ENCODE results near the gene PLD1.

PLD1 gene

DNA sequence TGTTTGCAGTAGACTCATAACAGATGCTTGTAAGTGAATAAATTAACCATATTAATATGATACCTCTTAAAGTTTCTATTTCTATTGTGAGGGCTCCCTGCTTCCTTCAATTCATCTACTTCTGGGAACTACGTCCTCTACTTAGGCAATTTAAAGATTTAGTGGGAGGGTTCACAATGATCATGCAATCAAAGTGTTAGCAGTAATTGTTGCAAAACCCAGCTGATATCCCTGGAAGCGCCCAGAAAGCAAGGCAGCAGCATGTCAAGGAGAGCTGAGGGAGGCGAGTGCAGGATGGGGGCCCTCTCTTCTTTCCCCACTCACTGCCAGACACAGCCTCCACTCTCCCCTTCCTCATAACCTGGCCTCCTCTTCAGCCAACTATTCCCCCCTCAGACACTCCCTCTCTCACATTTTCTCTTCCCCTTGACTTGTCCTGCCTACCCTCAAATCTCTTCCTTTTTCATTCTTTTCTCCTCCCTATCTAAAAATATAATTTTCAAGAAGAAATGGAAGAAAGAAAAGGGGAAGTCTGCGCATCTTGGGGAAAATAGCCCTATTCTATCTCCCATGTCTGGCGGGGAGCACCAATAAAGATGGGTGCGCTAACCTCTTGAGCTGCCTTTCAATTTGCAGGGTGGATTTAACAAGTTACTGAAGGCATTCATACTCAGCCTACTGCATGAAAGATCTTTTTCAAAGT is 39.5 kb upstream of the PLD1 start:
- no peak overlapping the region for H3K4me3 ChIP-seq (replicated peaks; ENCODE audit: low read depth, low read length)
- TF ChIP-seq, protein P1, sequence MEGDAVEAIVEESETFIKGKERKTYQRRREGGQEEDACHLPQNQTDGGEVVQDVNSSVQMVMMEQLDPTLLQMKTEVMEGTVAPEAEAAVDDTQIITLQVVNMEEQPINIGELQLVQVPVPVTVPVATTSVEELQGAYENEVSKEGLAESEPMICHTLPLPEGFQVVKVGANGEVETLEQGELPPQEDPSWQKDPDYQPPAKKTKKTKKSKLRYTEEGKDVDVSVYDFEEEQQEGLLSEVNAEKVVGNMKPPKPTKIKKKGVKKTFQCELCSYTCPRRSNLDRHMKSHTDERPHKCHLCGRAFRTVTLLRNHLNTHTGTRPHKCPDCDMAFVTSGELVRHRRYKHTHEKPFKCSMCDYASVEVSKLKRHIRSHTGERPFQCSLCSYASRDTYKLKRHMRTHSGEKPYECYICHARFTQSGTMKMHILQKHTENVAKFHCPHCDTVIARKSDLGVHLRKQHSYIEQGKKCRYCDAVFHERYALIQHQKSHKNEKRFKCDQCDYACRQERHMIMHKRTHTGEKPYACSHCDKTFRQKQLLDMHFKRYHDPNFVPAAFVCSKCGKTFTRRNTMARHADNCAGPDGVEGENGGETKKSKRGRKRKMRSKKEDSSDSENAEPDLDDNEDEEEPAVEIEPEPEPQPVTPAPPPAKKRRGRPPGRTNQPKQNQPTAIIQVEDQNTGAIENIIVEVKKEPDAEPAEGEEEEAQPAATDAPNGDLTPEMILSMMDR (IDR thresholded peaks at IDR 0.05; ENCODE audit: low read length, missing control alignments): no peak
- DNase-seq (ENCODE audit: low read depth): peak; percentile 61

DNA sequence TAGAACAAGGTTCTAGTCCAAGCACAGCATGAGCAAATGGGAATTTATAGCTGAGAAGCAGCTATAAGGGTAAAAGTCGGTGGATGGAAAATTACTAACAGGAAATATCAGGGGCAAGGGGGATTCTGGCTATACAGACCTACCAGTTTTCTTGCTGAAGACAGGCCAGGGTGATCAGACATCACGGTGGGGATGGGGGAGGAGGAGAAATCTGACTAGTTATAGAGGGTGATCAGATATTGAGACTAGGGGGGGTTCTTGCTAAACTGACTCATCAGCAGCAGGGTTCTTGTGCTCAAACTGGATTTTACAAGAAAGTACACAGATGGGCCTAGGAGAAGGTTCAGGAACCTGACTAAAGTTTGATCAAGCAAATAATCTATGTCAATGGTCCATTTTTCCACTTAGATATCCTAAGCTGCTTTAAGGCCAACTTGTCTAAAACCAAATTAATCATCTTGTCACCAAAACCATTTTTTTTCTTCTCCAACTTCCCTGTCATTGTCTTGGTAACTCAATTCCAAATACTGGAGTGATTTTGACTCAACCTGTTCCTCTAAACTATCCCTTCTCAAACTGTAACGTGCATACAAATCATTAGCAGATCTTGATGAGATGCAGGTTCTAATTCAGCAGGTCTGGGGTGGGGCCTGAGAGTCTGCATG is 37.4 kb upstream of the PLD1 start:
- DNase-seq (ENCODE audit: low read depth): no peak
- H3K4me3 ChIP-seq (replicated peaks; ENCODE audit: low read depth, low read length): no peak overlapping the region
- TF ChIP-seq, protein P1 (IDR thresholded peaks at IDR 0.05; ENCODE audit: low read length, missing control alignments): no peak

DNA sequence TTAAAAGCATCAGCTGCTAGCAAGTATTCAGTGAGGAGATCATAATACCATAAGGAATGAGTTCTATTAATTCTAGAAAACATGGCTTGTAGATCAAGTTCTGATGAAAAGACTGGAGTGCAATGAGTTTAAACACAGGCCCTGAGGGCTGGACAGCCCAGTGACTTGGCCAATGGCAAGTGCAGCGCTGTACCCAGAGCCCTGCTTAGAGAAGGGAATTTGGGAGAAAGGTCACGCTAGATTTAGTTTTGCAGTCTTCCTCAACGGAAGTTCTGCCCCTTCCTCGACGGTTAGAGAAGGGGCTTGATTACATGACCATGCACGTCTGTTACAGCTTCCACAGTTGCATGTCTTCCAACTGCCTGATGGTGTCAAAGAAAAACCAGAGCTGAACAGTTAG is 36.9 kb upstream of the PLD1 start:
- DNase-seq (ENCODE audit: low read depth): no peak

DNA sequence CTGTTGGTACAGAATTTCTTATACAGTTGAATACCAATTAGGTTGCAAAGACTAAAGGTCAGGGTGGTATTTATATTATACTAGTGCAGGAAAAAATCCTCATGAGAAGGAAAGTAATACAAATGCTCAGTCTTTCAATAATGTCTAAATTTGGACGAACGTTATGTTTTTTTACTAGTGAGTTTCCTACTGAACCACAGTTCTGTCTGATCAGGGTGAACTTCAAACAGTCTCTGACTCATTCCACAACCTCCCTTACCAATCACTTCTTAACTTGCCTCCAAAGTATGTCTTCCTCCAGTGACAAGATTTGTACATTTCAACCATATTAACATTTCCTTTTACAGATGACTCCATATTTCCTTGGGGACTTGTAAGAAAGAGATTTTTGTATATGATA is 36.3 kb upstream of the PLD1 start:
- DNase-seq (ENCODE audit: low read depth): peak; percentile 47
- TF ChIP-seq, protein P1 (IDR thresholded peaks at IDR 0.05; ENCODE audit: low read length, missing control alignments): no peak
- H3K4me3 ChIP-seq (replicated peaks; ENCODE audit: low read depth, low read length): no peak overlapping the region

More for the DNA sequence above, 36.9 kb upstream of the PLD1 start:
- TF ChIP-seq, protein P1 (IDR thresholded peaks at IDR 0.05; ENCODE audit: low read length, missing control alignments): no peak
- no peak overlapping the region for H3K4me3 ChIP-seq (replicated peaks; ENCODE audit: low read depth, low read length)

DNA sequence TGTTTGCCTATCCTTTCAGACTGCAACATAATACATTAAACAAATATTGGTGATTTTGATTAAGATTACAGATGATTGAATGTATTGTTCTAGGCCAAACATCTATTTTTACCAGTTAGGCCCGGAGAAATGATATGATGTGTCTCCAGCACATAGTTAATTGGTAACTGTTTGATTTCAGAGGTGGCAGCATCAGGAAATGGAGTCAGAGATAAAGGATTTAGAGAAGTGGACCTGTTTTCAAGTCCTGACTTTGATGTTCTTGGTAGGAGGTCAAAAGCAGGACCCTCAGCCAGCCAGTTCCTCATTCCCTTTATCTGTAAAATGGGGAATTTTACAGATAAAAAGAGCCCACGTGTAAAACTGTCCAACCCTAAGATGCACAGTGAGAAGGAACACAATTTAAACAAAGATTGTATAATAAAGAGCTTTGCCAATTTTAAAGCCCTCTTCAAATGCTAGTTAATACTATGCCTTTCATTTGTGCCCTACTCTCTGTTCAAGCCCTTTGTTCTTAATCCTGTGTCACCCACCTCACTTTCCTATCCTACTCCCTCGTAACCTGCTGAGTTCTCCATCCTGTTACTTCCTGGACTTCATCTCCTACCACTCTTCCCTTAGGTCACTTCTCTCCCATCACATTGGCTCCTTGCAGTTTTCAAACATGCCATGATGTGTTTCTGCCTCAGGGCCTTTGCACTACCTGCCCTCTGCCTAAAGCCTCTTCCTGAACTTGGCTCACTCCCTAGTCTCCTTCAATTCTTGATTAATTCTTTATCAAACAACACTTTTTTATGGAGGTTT is 35.4 kb upstream of the PLD1 start:
- no peak overlapping the region for H3K4me3 ChIP-seq (replicated peaks; ENCODE audit: low read depth, low read length)
- TF ChIP-seq, protein P1 (IDR thresholded peaks at IDR 0.05; ENCODE audit: low read length, missing control alignments): no peak
- DNase-seq (ENCODE audit: low read depth): no peak

DNA sequence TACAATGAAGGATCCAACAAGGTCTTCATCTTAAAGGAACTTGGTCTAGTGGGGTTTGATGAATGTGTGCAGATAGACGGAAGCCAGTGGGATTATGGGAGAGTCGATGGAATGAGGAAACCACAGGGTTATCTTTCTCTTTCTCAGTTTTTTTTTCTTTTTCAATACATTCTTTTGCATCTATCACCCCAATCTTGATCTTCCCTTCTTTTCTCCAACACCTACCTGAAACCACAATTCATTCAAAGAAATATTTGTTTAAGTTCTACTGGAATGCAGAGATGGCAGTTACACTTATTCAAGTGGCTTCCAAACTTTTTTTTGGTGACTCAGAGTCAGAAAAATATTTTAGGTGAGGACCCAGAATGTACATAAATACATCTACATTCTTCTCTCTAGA is 34.6 kb upstream of the PLD1 start:
- TF ChIP-seq, protein P1 (IDR thresholded peaks at IDR 0.05; ENCODE audit: low read length, missing control alignments): no peak
- no peak for DNase-seq (ENCODE audit: low read depth)
- no peak overlapping the region for H3K4me3 ChIP-seq (replicated peaks; ENCODE audit: low read depth, low read length)

Measured in fibroblast of pulmonary artery (primary cell).